HCT116 (cell line): ENCODE data around the gene RPL19. TPM values are rescaled to one million over a fixed set of nuclear protein-coding genes. Genes with fewer than 3 reads are reported as not detected.
A peak's percentile ranks its signal among the peaks of the same experiment; 100 is the strongest.

ENCODE experiments used
- ATAC-seq: fragments of 200-7000 bp; cut with Tn5 transposase; 2 replicates; pipeline ENCODE4 v1.9.1; 2020; ENCODE audit warnings: mild to moderate bottlenecking, moderate library complexity
- BruUV-seq: library from RNA; stranded (reverse); fragments of 400-500 nt; replicated peaks from 2 replicates; lab custom pipeline; 2021; lab: Mats Ljungman, UMichigan
- CTCF ChIA-PET: fragments of 300-600 bp; sonication (Branson Sonifier 250); formaldehyde crosslinking; loops from one replicate; lab custom pipeline; 2021; ENCODE audit warnings: antibody characterized with exemption; lab: Charles Lee
- POLR2A ChIA-PET: fragments of 300-600, 350-600 bp; sonication (Branson Sonifier 250); formaldehyde crosslinking; loops from one replicate; lab custom pipeline; 2021; ENCODE audit warnings: antibody characterized with exemption; lab: Charles Lee
- RAD21 ChIA-PET, 2 experiments: fragments of 300-600 bp; sonication (Branson Sonifier 250); formaldehyde crosslinking; loops; one replicate each; lab custom pipeline; 2023; ENCODE audit warnings: low total read pairs in 2 of 2; ENCODE audit not compliant: uncharacterized antibody in 2 of 2, unreplicated experiment in 2 of 2, low non-redundant PET in 1 of 2; lab: Charles Lee
- DNase-seq: peaks from one replicate; pipeline ENCODE4 v3.0.0-alpha.2; 2010; ENCODE audit warnings: low read depth, low spot score
- H2AFZ ChIP-seq: fragments of 200-600 bp; shearing (Covaris generic), sonication (generic); 2 replicates; pipeline ENCODE4 v1.6.1; 2017; ENCODE audit warnings: low read depth, mixed run types, mixed read lengths, antibody characterized with exemption, low read length; ENCODE audit not compliant: poor library complexity, severe bottlenecking
- H3K27ac ChIP-seq: 2 replicates; pipeline ENCODE4 v1.5.1; 2012; ENCODE audit warnings: low read depth, low read length
- H3K27me3 ChIP-seq: fragments of 200-600 bp; sonication (generic); 2 replicates; pipeline ENCODE4 v1.6.1; 2016; ENCODE audit warnings: mixed run types, low read length, mixed read lengths; ENCODE audit not compliant: insufficient read depth
- H3K36me3 ChIP-seq, 2 experiments: fragments of 200-500 bp in 1 of 2; fragments of 200-600 bp in 1 of 2; sonication (Bioruptor generic) in 1 of 2; sonication (generic) in 1 of 2; 2 replicates each; pipeline versions ENCODE4 v1.5.1 to v1.6.1; 2014 to 2016; ENCODE audit warnings: low read length in 2 of 2, inconsistent platforms in 1 of 2, mixed read lengths in 1 of 2, mixed run types in 1 of 2; ENCODE audit not compliant: insufficient read depth in 2 of 2, control insufficient read depth in 1 of 2
- H3K4me1 ChIP-seq, 2 experiments: fragments of 200-600 bp in 1 of 2; sonication (generic) in 1 of 2; 2 replicates each; pipeline versions ENCODE4 v1.5.1 to v1.6.1; 2012 to 2017; ENCODE audit warnings: low read length in 2 of 2, inconsistent platforms in 1 of 2, mild to moderate bottlenecking in 1 of 2, mixed read lengths in 1 of 2, mixed run types in 1 of 2, moderate library complexity in 1 of 2; ENCODE audit not compliant: insufficient read depth in 2 of 2, control insufficient read depth in 1 of 2
- H3K4me2 ChIP-seq: fragments of 200-600 bp; sonication (generic); 2 replicates; pipeline ENCODE4 v1.6.1; 2017; ENCODE audit warnings: mixed run types, low read length, mixed read lengths
- H3K4me3 ChIP-seq, 2 experiments: fragments of 200-600 bp in 1 of 2; sonication (generic) in 1 of 2; replicated peaks in 1 of 2; 2 replicates each; pipeline ENCODE4 v1.5.1; 2011 to 2016; ENCODE audit warnings: low read length in 2 of 2, control low read depth in 1 of 2, low read depth in 1 of 2, mild to moderate bottlenecking in 1 of 2, mixed read lengths in 1 of 2, mixed run types in 1 of 2
- H3K79me2 ChIP-seq: fragments of 200-600 bp; sonication (generic); 2 replicates; pipeline ENCODE4 v1.6.1; 2017; ENCODE audit warnings: mild to moderate bottlenecking, mixed run types, low read length, moderate library complexity, mixed read lengths; ENCODE audit not compliant: insufficient read depth
- H3K9ac ChIP-seq: fragments of 200-600 bp; sonication (generic); 2 replicates; pipeline ENCODE4 v1.6.1; 2016; ENCODE audit warnings: low read length, mixed read lengths
- H3K9me2 ChIP-seq: fragments of 200-600 bp; sonication (generic), shearing (Covaris generic); 2 replicates; pipeline ENCODE4 v1.6.1; 2017; ENCODE audit warnings: mixed run types, mild to moderate bottlenecking, moderate library complexity; ENCODE audit not compliant: insufficient read depth
- H3K9me3 ChIP-seq, 2 experiments: fragments of 200-500 bp in 1 of 2; fragments of 200-600 bp in 1 of 2; sonication (Bioruptor generic) in 1 of 2; sonication (generic) in 1 of 2; 2 replicates each; pipeline ENCODE4 v1.6.1; 2014 to 2017; ENCODE audit warnings: low read length in 2 of 2, mixed read lengths in 2 of 2, inconsistent platforms in 1 of 2, low read depth in 1 of 2, mild to moderate bottlenecking in 1 of 2, mixed run types in 1 of 2, moderate library complexity in 1 of 2; ENCODE audit not compliant: control insufficient read depth in 1 of 2, insufficient read depth in 1 of 2
- H4K20me1 ChIP-seq: fragments of 200-600 bp; sonication (generic), shearing (Covaris generic); 2 replicates; pipeline ENCODE4 v1.6.1; 2017; ENCODE audit warnings: mixed run types, mild to moderate bottlenecking, moderate library complexity; ENCODE audit not compliant: insufficient read depth
- ATF3 ChIP-seq: IDR thresholded peaks from 2 replicates; pipeline ENCODE4 v1.6.1; 2012
- CEBPB ChIP-seq: IDR thresholded peaks from 2 replicates; pipeline ENCODE4 v1.6.1; 2012; ENCODE audit warnings: low read depth
- EZH2 ChIP-seq: fragments of 200-600 bp; sonication (generic); IDR thresholded peaks from 2 replicates; pipeline ENCODE4 v1.6.1; 2017; ENCODE audit warnings: antibody characterized with exemption, mixed run types
- EZH2phosphoT487 ChIP-seq: fragments of 200-600 bp; IDR thresholded peaks from 2 replicates; pipeline ENCODE4 v1.6.1; 2018; ENCODE audit warnings: antibody characterized with exemption, borderline replicate concordance
- FOSL1 ChIP-seq: IDR thresholded peaks from 2 replicates; pipeline ENCODE4 v1.6.1; 2012; ENCODE audit warnings: low read depth
- JUND ChIP-seq: IDR thresholded peaks from 2 replicates; pipeline ENCODE4 v1.6.1; 2012
- POLR2A ChIP-seq: IDR thresholded peaks from 2 replicates; pipeline ENCODE4 v1.7.0; 2011; ENCODE audit warnings: borderline replicate concordance; ENCODE audit not compliant: insufficient read depth, insufficient read length; ENCODE audit errors: extremely low read depth
- POLR2AphosphoS5 ChIP-seq: IDR thresholded peaks from 2 replicates; pipeline ENCODE4 v1.6.1; 2011; ENCODE audit warnings: mild to moderate bottlenecking, low read depth, low read length, moderate library complexity
- SIN3A ChIP-seq: IDR thresholded peaks from 2 replicates; pipeline ENCODE4 v1.6.1; 2012; ENCODE audit warnings: low read depth
- SRF ChIP-seq: IDR thresholded peaks from 2 replicates; pipeline ENCODE4 v1.6.1; 2012; ENCODE audit warnings: low read depth
- TCF7L2 ChIP-seq: IDR thresholded peaks from 2 replicates; pipeline ENCODE4 v1.7.0; 2011; ENCODE audit warnings: borderline replicate concordance, inconsistent platforms; ENCODE audit not compliant: insufficient read depth, insufficient read length; ENCODE audit errors: extremely low read depth
- ZFX ChIP-seq: fragments of 450-650 bp; IDR thresholded peaks from 2 replicates; pipeline ENCODE4 v1.6.1; 2017
- intact Hi-C: fragments of 100-400 bp; cut with micrococcal nuclease; formaldehyde crosslinking; loops from 2 replicates; pipeline ENCODE4 v1.10.0; 2022
- total RNA-seq: library from RNA; stranded (reverse); gene quantifications from one replicate; pipeline ENCODE4 v1.2.1, GENCODE V29; 2021; ENCODE audit not compliant: unreplicated experiment

RPL19 gene
- total RNA-seq, 1 experiment from 2014 or later, result 2,276 TPM

GRCh38 chr17:39196241-39196807 is 3.8 kb upstream of the RPL19 start:
- no peaks in the 10 kb centered on the region for H3K9me2 ChIP-seq
- no peaks in the 10 kb centered on the region for H3K9me3 ChIP-seq
- intact Hi-C loops, result no loop called here
- no peaks in the 10 kb centered on the region for H4K20me1 ChIP-seq
- TF ChIP-seq JUND (no peak), EZH2phosphoT487 (no peak), TCF7L2 (no peak), CEBPB (no peak), ZFX (no peak), ATF3 (no peak), POLR2A (no peak), SRF (no peak), FOSL1 (no peak), EZH2 (no peak), POLR2AphosphoS5 (no peak), SIN3A (no peak)
- no peak overlapping the region for H2AFZ ChIP-seq
- ChIA-PET CTCF (interaction anchor here (1.3 to 1.7 kb wide), 3 partner anchors 32 to 42 kb away, joined by 3 to 6 read pairs (median 4); no protein-coding TSS in a partner anchor), RAD21 (interaction anchor here in 1 of 2 experiments (1.2 kb wide), 1 partner anchor 11 kb away, joined by 4 read pairs; no protein-coding TSS in a partner anchor), POLR2A (interaction anchor here (1.8 kb wide), 1 partner anchor 31 kb away, joined by 3 read pairs; no protein-coding TSS in a partner anchor)
- no peak overlapping the region for H3K27ac ChIP-seq
- no peak for ATAC-seq
- H3K4me1 ChIP-seq, result peaks cover 19 to 39% of the 10 kb centered on the region in 2 experiments
- H3K79me2 ChIP-seq, result peaks cover 26% of the 10 kb centered on the region
- peak overlapping the region; percentile 52 to 75 for H3K4me3 ChIP-seq
- peak overlapping the region; percentile 30 for H3K9ac ChIP-seq
- H3K36me3 ChIP-seq, result peaks cover 5 to 12% of the 10 kb centered on the region in 2 experiments; a peak in 3 of 4 replicates
- H3K27me3 ChIP-seq, result no peaks in the 10 kb centered on the region
- BruUV-seq, result no TSS peak
- no peak for DNase-seq
- H3K4me2 ChIP-seq, result peak overlapping the region; percentile 92
